HEK293T (cell line): Measurements from ENCODE around the gene MIA2.

Experiments
- ARNT ChIP-seq: fragments of 450-650 bp; IDR thresholded peaks from 2 replicates; pipeline ENCODE4 v1.6.1; 2017; ENCODE audit warnings: mild to moderate bottlenecking
- CTBP1 ChIP-seq: fragments of 450-650 bp; IDR thresholded peaks from 2 replicates; pipeline ENCODE4 v1.6.1; 2016; ENCODE audit warnings: borderline replicate concordance
- ELF4 ChIP-seq: fragments of 450-650 bp; IDR thresholded peaks from 2 replicates; pipeline ENCODE4 v1.6.1; 2017; ENCODE audit warnings: antibody characterized with exemption
- FOXK2 ChIP-seq: fragments of 450-650 bp; IDR thresholded peaks from 2 replicates; pipeline ENCODE4 v1.6.1; 2016; ENCODE audit warnings: mild to moderate bottlenecking
- FOXM1 ChIP-seq: fragments of 450-650 bp; IDR thresholded peaks from 2 replicates; pipeline ENCODE4 v1.6.1; 2017; ENCODE audit warnings: mild to moderate bottlenecking, borderline replicate concordance
- HDGF ChIP-seq: fragments of 450-650 bp; IDR thresholded peaks from 2 replicates; pipeline ENCODE4 v1.6.1; 2017; ENCODE audit warnings: antibody characterized with exemption, borderline replicate concordance
- LEF1 ChIP-seq: fragments of 450-650 bp; IDR thresholded peaks from 2 replicates; pipeline ENCODE4 v1.6.1; 2017; ENCODE audit warnings: mild to moderate bottlenecking, borderline replicate concordance
- SP1 ChIP-seq: fragments of 450-650 bp; IDR thresholded peaks from 2 replicates; pipeline ENCODE4 v1.6.1; 2017
- SUZ12 ChIP-seq: fragments of 450-650 bp; IDR thresholded peaks from 2 replicates; pipeline ENCODE4 v1.6.1; 2016; ENCODE audit warnings: mild to moderate bottlenecking
- TARDBP ChIP-seq: fragments of 450-650 bp; IDR thresholded peaks from 2 replicates; pipeline ENCODE4 v1.6.1; 2016
- ZNF384 ChIP-seq: fragments of 450-650 bp; IDR thresholded peaks from 2 replicates; pipeline ENCODE4 v1.6.1; 2016
- TF ChIP-seq, protein P1 (sequence below): fragments of 450-650 bp; IDR thresholded peaks from 2 replicates; pipeline ENCODE4 v1.6.1; 2016

DNA sequence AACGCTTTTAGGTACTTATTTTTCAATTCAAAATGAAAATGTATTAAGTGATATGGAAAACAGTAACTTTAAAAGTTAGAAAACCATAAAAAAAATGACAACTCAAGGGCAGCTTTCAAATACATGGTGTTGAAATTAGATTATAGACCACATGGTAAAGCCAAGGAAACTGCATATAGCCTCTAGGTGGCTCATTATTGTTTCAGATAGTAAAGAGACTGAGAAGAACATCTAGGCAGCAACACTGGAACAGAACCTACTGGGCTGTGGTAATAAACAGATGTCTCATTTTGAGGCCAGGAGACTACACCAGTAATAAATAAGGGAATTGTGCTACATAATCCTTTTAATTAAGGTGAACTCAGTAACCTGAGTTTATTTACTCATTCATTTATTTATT lies 185.6 kb downstream of the MIA2 start:
- TF ChIP-seq TARDBP (no peak), SUZ12 (no peak), FOXM1 (no peak), ARNT (no peak), SP1 (no peak), ELF4 (no peak), FOXK2 (no peak), LEF1 (no peak), ZNF384 (no peak), HDGF (no peak), CTBP1 (no peak)
- TF ChIP-seq, protein P1, sequence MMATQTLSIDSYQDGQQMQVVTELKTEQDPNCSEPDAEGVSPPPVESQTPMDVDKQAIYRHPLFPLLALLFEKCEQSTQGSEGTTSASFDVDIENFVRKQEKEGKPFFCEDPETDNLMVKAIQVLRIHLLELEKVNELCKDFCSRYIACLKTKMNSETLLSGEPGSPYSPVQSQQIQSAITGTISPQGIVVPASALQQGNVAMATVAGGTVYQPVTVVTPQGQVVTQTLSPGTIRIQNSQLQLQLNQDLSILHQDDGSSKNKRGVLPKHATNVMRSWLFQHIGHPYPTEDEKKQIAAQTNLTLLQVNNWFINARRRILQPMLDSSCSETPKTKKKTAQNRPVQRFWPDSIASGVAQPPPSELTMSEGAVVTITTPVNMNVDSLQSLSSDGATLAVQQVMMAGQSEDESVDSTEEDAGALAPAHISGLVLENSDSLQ, result no peak
